Measurements from ENCODE around the gene IFT74.

The IFT74 gene

DNA sequence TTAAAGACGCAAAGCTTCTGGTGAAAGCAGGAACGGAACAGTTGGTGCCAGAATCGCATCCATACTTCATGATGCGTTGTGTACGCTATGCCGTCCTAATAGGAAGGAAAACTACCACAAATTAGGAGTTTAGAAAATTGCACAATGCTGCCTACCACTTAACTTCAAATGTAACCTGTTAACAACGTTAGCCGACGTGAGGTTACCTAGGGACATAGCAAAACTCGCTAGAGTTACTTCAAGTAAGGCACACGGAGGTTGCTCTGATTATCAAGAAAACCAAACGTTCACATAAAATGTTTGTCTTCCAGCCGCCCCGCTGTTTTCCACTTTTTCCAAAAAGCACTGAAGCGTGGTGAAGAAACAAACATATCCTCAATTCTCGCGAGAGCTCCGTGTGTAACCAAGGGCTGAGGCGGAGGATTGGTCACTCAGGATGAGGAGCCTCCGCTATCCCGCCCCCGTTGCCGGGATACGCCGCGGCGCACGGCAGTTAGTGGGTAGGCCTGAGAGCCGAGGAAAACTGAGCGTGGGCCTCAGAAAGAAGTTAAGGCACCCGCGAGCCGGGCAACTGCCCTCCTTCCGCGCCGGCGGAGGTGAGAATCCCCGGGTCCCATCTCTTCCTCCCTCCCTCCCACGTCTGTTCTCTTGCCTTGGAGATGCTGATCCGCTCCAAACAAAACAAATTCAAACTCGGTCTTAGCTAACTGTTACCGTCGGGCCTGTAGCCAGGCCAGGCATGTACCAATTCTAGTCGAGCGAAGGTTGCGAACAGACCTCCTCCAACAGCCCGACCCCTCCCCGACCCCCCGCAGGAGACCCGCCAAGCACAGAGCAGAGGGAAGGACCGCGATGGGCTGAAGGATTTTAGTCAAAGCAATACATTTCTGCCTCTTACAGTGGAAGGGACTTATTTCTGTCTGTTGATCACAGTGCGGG, at the start of gene IFT74:
Gene IFT74, plus strand, starts transcription at position 492 of the 939 bp plus-strand sequence. CDS start 5,556 bp downstream, outside the sequence.
- Histone ChIP-seq H3K9ac (ENCODE audit: low read length) (peak within 1 kb of the TSS; percentile 76), H3K36me3 (ENCODE audit: control insufficient read depth, insufficient read depth, low read length) (no peaks in the 10 kb centered on the region), H3K4me1 (ENCODE audit: control insufficient read depth, insufficient read depth, low read length) (no peaks in the 10 kb centered on the region), H3K4me3 (ENCODE audit: low read length) (peak within 1 kb of the TSS; percentile 72), H3K27me3 (ENCODE audit: control insufficient read depth, insufficient read depth, low read length) (no peaks in the 10 kb centered on the region), H3K27ac (ENCODE audit: low read depth, low read length) (peak within 1 kb of the TSS; percentile 84)

DNA sequence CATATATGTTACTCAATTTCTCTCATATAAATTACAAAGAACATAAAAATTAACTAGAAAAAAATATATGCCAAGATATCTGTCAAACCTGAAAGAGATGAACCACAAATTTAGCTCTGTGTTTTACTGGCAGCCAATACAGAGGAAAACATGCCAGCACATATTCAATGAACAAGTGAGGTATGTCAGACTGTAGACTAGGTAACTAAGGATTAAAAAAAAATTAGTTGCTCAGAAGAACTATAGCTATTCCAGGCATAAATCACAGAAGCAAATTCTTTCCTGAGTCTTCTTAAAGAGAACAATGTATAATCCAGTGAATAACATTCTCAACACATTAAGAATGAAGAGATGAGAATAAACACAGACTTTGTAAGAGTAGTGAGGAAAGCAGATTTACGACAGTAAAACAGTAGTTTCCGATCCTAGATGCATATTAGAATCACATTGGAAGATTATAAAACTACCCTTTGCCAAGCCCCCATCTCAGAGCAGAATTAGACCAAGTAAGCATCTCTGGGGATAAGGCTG, 43.0 kb upstream of the IFT74 start:
- Histone ChIP-seq H3K4me1 (ENCODE audit: control insufficient read depth, insufficient read depth, low read length) (no peaks in the 10 kb centered on the region), H3K9ac (ENCODE audit: low read length) (no peak overlapping the region), H3K36me3 (ENCODE audit: control insufficient read depth, insufficient read depth, low read length) (peaks cover 8% of the 10 kb centered on the region), H3K4me3 (ENCODE audit: low read length) (no peak overlapping the region), H3K27ac (ENCODE audit: low read depth, low read length) (no peak overlapping the region), H3K27me3 (ENCODE audit: control insufficient read depth, insufficient read depth, low read length) (no peaks in the 10 kb centered on the region)

DNA sequence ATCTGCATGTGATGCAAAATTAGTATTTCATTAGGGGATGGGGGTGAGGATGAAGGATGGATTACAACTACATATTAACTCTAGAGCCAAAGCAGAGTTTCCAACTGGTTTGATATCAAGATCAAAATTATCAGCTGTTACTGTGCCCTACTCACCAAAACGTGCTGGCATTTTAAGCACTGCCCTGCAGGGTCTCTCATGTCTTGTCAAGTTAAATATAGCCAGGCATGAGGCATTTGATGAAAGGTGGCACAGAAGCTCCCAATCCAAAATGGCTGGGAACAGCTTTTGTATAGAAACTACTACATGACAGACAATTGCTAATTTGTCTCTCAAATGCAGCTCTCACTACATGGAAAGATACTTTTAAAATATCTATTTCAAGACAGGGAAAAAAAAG, 36.5 kb upstream of the IFT74 start:
- Histone ChIP-seq H3K27ac (ENCODE audit: low read depth, low read length) (no peak overlapping the region), H3K9ac (ENCODE audit: low read length) (no peak overlapping the region), H3K4me1 (ENCODE audit: control insufficient read depth, insufficient read depth, low read length) (no peaks in the 10 kb centered on the region), H3K36me3 (ENCODE audit: control insufficient read depth, insufficient read depth, low read length) (peaks cover 25% of the 10 kb centered on the region), H3K4me3 (ENCODE audit: low read length) (no peak overlapping the region), H3K27me3 (ENCODE audit: control insufficient read depth, insufficient read depth, low read length) (no peaks in the 10 kb centered on the region)

DNA sequence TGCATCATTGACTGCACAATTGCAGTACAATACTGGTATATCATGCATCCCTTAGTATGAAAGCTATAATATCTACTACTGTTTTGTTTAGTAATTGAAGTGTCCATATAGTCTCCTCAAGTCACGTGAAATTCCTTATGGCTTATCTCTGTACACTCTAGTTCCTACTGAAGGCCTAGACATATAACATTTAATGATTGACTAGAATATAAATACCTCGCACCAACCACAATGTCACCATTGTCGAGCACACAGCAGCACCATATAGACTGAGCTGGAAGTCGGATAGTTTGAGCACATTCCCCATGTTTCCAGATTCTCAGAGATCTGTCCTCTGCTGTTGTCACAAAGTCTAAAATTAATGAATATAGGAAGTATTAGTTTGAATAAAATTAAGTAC, 30.6 kb upstream of the IFT74 start:
- H3K4me1 ChIP-seq (ENCODE audit: control insufficient read depth, insufficient read depth, low read length), result no peaks in the 10 kb centered on the region
- no peaks in the 10 kb centered on the region for H3K27me3 ChIP-seq (ENCODE audit: control insufficient read depth, insufficient read depth, low read length)
- no peak overlapping the region for H3K27ac ChIP-seq (ENCODE audit: low read depth, low read length)
- no peak overlapping the region for H3K4me3 ChIP-seq (ENCODE audit: low read length)
- H3K36me3 ChIP-seq (ENCODE audit: control insufficient read depth, insufficient read depth, low read length), result peaks cover 21% of the 10 kb centered on the region
- H3K9ac ChIP-seq (ENCODE audit: low read length), result no peak overlapping the region

DNA sequence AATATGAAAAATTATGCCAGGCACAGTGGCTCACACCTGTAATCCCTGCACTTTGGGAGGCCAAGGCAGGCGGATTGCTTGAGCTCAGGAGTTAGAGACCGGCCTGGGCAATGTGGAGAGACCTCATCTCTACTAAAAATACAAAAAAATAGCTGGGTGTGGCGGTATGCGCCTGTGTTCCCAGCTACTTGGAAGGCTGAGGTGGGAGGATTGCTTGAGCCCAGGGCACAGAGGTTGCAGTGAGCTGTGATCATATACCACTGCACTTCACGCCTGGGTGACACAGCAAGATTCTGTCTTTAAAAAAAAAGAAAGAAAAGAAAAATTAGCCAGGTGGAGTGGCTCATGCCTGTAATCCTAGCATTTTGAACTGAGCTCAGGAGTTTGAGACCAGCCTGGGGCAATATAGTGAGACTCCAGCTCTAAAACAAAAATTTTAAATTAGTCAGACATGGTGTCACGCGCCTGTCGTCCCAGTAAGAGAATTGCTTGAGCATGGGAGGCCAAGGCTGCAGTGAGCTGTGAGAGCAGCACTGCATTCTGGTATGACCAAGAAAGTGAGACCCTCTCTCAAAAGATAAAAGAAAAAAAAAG, 27.2 kb upstream of the IFT74 start:
- no peak overlapping the region for H3K4me3 ChIP-seq (ENCODE audit: low read length)
- H3K9ac ChIP-seq (ENCODE audit: low read length), result no peak overlapping the region
- no peaks in the 10 kb centered on the region for H3K4me1 ChIP-seq (ENCODE audit: control insufficient read depth, insufficient read depth, low read length)
- H3K27ac ChIP-seq (ENCODE audit: low read depth, low read length), result no peak overlapping the region
- H3K27me3 ChIP-seq (ENCODE audit: control insufficient read depth, insufficient read depth, low read length), result no peaks in the 10 kb centered on the region
- H3K36me3 ChIP-seq (ENCODE audit: control insufficient read depth, insufficient read depth, low read length), result peaks cover 9% of the 10 kb centered on the region

DNA sequence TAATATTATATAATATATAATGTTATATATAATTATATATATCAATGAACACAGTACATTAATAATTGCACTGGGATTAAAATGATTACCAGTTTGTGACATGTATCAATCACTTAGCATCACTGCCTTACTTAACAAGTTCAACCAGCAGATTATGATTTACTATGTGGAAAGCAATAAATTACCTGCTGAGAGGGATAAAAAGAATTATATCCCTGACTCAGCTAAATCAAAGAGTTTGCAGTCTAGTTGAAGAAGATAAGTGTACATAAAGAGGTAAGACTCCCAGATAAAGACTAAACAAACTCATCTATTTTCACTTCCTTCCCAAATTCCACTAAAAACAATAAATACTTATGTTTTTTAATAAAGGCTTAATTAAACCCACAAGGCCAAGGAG, 20.4 kb upstream of the IFT74 start:
- H3K4me1 ChIP-seq (ENCODE audit: control insufficient read depth, insufficient read depth, low read length), result no peaks in the 10 kb centered on the region
- no peaks in the 10 kb centered on the region for H3K27me3 ChIP-seq (ENCODE audit: control insufficient read depth, insufficient read depth, low read length)
- no peak overlapping the region for H3K4me3 ChIP-seq (ENCODE audit: low read length)
- H3K27ac ChIP-seq (ENCODE audit: low read depth, low read length), result no peak overlapping the region
- H3K9ac ChIP-seq (ENCODE audit: low read length), result no peak overlapping the region
- H3K36me3 ChIP-seq (ENCODE audit: control insufficient read depth, insufficient read depth, low read length), result no peaks in the 10 kb centered on the region

DNA sequence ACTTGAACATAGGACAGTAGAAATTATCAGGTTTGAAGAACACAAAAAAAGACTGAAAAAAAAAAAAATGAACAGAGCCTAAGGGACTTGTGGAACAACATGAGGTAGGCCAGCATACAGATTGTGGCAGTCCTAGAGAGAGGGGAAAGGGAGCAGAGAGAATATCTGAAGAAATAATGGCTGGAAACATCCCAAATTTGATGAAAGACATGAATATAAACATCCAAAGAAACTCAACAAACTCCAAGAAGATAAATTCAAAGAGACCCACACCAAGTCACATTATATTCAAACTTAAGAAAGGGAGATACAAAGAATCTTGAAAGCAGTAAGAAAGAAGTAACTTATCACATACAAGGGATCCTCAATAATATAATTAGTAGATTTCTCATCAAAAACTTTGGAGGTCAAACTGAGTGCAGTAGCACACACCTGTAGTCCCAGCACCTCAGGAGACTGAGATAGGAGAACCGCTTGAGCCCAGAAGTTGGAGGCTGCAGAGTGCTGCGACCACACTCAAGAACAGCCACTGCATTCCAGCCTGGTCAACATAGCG, 18.3 kb upstream of the IFT74 start:
- no peak overlapping the region for H3K27ac ChIP-seq (ENCODE audit: low read depth, low read length)
- H3K27me3 ChIP-seq (ENCODE audit: control insufficient read depth, insufficient read depth, low read length), result no peaks in the 10 kb centered on the region
- H3K4me3 ChIP-seq (ENCODE audit: low read length), result no peak overlapping the region
- H3K9ac ChIP-seq (ENCODE audit: low read length), result no peak overlapping the region
- H3K4me1 ChIP-seq (ENCODE audit: control insufficient read depth, insufficient read depth, low read length), result no peaks in the 10 kb centered on the region
- H3K36me3 ChIP-seq (ENCODE audit: control insufficient read depth, insufficient read depth, low read length), result no peaks in the 10 kb centered on the region

DNA sequence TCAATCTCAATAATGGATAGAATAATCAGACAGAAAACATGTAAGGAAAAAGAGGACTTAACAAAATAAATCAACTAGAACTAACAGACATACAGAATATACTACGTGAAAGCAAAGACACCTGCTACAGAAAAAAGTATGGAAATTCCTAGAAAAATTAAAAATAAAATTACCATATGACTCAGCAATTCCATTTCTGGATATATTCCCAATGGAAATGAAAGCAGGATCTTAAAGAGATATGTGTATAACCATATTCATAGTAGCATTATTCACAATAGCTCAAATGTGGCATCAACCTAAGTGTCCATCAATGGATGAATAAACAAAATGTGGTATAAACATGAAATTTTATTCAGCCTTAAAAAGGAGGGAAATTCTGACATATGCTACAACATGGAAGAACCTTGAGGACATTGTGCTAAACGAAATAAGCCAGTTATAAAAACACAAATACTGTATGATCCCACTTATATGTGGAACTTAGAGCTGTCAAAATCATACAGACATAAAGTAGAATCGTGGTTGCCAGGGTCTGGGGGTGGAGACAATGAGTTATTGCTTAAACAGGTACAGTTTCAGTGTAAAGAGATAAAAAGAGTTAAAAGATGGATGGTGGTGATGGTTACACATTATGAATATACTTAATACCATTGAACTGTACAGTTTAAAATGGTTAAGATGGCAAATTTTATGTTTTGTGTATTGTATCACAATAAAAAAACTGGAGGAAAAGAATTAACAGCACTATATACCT, 16.1 kb upstream of the IFT74 start:
- H3K27ac ChIP-seq (ENCODE audit: low read depth, low read length), result no peak overlapping the region
- H3K4me3 ChIP-seq (ENCODE audit: low read length), result no peak overlapping the region
- H3K36me3 ChIP-seq (ENCODE audit: control insufficient read depth, insufficient read depth, low read length), result no peaks in the 10 kb centered on the region

DNA sequence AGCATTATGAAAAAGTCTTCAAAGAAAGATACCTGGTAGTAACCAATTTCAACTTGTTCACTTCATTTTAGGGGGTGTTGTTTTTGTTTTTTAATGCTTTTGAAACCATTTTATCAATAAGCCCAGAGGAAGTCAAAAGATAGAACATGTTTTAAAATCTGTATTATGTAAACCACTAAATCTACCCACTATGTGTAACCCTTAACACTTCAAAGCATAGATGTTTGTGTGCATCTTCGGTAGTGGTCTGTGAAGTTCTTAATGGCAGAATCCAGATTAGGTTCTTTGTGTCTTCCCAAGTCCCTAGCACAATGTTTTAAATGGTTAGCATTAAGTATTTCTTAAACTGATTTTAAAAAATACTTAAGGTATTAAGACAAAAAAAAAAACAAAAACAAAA, 15.4 kb upstream of the IFT74 start:
- no peaks in the 10 kb centered on the region for H3K27me3 ChIP-seq (ENCODE audit: control insufficient read depth, insufficient read depth, low read length)
- H3K27ac ChIP-seq (ENCODE audit: low read depth, low read length), result no peak overlapping the region
- no peak overlapping the region for H3K4me3 ChIP-seq (ENCODE audit: low read length)
- H3K9ac ChIP-seq (ENCODE audit: low read length), result no peak overlapping the region
- H3K36me3 ChIP-seq (ENCODE audit: control insufficient read depth, insufficient read depth, low read length), result no peaks in the 10 kb centered on the region
- peaks cover 4% of the 10 kb centered on the region for H3K4me1 ChIP-seq (ENCODE audit: control insufficient read depth, insufficient read depth, low read length)

More for the DNA sequence above, 16.1 kb upstream of the IFT74 start:
- no peaks in the 10 kb centered on the region for H3K27me3 ChIP-seq (ENCODE audit: control insufficient read depth, insufficient read depth, low read length)
- H3K4me1 ChIP-seq (ENCODE audit: control insufficient read depth, insufficient read depth, low read length), result no peaks in the 10 kb centered on the region
- H3K9ac ChIP-seq (ENCODE audit: low read length), result no peak overlapping the region

DNA sequence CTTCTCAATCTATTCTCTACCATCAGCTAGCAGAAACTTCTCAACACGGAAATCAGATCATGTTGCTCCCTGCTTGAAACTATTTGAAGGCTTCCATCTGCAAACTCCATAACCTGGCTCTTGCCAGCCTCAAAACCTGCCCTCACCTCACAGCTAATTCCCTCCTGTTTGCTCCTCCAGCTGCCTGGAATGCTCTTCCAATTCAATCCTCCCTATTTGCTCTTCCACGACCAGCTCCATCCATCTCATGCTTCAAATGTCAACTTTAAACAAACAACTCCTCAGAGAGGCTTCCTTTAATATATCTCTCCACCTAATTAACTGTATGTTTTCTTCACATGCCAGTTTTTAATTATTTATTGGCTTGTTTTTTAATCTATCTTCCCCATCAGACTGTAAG, 10.6 kb upstream of the IFT74 start:
- H3K4me1 ChIP-seq (ENCODE audit: control insufficient read depth, insufficient read depth, low read length), result peaks cover 4% of the 10 kb centered on the region
- H3K27ac ChIP-seq (ENCODE audit: low read depth, low read length), result no peak overlapping the region
- H3K27me3 ChIP-seq (ENCODE audit: control insufficient read depth, insufficient read depth, low read length), result no peaks in the 10 kb centered on the region
- no peaks in the 10 kb centered on the region for H3K36me3 ChIP-seq (ENCODE audit: control insufficient read depth, insufficient read depth, low read length)
- peak overlapping the region; percentile 95 for H3K4me3 ChIP-seq (ENCODE audit: low read length)
- H3K9ac ChIP-seq (ENCODE audit: low read length), result no peak overlapping the region

DNA sequence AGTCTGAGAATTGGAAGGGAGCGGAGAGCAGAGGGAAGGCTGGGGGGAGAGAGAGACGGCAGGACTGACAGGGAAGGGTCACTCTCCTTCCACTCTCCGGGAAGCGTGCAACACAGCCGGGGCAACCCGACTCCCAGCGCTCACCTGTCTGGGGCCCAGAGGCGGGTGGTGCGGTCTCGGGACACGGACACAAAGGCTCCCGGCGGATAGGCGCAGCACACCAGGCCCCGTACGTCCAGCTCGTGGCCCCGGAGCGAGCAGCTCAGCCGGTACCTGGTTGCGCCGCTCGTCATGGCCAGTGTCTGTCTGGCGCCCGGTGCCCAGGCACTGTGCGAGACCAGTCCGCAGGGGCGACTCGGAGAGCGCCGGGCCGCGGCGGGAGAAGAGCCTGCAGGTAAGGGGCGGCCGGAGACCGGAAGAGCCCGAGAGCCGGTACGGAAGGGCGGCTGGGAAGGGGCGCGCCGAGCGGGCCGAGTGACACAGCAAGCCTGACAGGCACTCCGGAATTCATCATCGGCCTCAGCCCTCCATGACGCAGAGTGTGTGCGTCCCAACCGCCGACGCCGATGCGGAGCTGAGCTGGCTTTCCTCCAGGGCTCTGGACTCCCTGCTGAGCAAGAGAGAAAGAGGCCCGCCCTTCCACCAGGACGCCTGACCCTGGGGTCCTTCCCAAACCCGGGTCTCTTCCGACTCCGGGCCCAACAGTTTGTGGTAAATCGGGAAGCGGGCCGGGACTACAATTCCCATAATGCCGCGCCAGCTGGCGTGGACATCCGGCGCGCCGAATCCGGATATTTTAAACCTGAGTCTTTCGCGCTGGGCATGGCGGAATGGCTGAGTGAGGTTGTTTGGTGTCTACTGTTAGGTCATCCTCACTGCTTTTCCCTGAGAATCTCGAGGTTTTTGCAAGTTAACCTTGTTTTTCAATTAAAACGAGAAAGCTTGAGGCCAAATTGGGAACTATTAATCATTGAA, 9.2 kb upstream of the IFT74 start, which contains the start of gene PLAA:
Gene PLAA, minus strand, starts transcription at position 490 of the 975 bp plus-strand sequence. Its CDS starts 197 bp downstream, at position 293.
- Histone ChIP-seq H3K27ac (ENCODE audit: low read depth, low read length) (peak within 1 kb of the TSS; percentile 97), H3K36me3 (ENCODE audit: control insufficient read depth, insufficient read depth, low read length) (no peaks in the 10 kb centered on the region), H3K4me3 (ENCODE audit: low read length) (peak within 1 kb of the TSS; percentile 95), H3K4me1 (ENCODE audit: control insufficient read depth, insufficient read depth, low read length) (peaks cover 4% of the 10 kb centered on the region), H3K9ac (ENCODE audit: low read length) (peak within 1 kb of the TSS; percentile 97), H3K27me3 (ENCODE audit: control insufficient read depth, insufficient read depth, low read length) (no peaks in the 10 kb centered on the region)
